Epithelial cell of proximal tubule (primary cell): ENCODE data around the gene RTP5. TPM values are rescaled to one million over a fixed set of nuclear protein-coding genes. Genes with fewer than 3 reads are reported as not detected.
A peak's percentile ranks its signal among the peaks of the same experiment; 100 is the strongest.

Experiments used
- DNase-seq: peaks from one replicate; pipeline ENCODE4 v3.0.0-alpha.2; 2011; ENCODE audit warnings: low read depth
- H3K4me3 ChIP-seq: 2 replicates; pipeline ENCODE4 v1.5.1; 2011; ENCODE audit warnings: low read depth, mild to moderate bottlenecking, low read length
- CTCF ChIP-seq: conservative IDR thresholded peaks from 2 replicates; pipeline ENCODE4 v1.5.1; 2012; ENCODE audit warnings: low read depth, mild to moderate bottlenecking, low read length
- total RNA-seq: library from RNA; depleted of rRNA; stranded (reverse); fragments of >200 nt; gene quantifications from 2 replicates; pipeline ENCODE4 v1.2.3, GENCODE V29; 2015

Gene RTP5
- total RNA-seq, 1 donor from 2014 or later = not detected

- no peak overlapping the region for H3K4me3 ChIP-seq
- no peak for TF ChIP-seq CTCF
- DNase-seq = no peak
Observed at GRCh38 chr2:241897231-241897916, 27.8 kb downstream of the RTP5 start.

- no peak overlapping the region for H3K4me3 ChIP-seq
- no peak for DNase-seq
- TF ChIP-seq CTCF = no peak
Observed at GRCh38 chr2:241898463-241899270, 29.1 kb downstream of the RTP5 start.

DNA sequence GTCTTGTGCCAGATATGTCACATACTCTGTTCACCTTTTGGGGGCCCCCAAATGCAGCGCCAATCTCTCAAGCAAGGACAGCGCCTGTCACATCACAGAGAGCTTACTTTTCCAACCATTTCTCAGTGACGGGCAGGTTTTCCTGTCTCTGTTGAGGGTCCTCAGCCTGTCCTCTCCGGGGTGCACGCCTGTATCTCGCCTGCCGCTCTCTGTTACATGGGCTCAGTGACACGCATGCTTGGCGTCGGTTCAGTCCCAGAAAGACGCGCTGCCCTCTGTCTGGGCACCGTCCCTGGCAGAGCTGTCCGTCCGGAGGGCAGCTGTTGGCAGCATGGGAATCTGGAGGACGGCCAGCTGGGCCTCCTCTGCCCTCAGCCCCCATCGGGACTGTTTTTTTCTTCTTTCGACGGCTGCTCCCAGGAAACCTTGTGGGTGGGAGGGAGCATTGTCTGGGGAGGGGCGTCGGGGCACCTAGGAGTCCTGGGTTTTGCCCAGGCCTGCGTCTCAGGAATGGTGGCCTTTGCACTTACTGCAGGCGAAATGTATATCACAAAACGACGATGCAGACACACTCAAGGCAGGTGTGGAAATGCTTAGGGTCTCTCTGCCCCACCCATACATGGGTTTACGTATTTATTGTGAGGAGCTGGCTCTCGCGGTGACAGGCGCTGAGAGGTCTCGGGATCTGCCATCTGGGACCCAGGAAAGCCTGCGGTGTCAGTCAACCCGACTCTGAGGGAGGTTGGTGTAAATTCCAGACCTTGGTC lies 30.9 kb downstream of the RTP5 start:
- no peak overlapping the region for H3K4me3 ChIP-seq
- no peak for DNase-seq
- TF ChIP-seq CTCF = no peak

DNA sequence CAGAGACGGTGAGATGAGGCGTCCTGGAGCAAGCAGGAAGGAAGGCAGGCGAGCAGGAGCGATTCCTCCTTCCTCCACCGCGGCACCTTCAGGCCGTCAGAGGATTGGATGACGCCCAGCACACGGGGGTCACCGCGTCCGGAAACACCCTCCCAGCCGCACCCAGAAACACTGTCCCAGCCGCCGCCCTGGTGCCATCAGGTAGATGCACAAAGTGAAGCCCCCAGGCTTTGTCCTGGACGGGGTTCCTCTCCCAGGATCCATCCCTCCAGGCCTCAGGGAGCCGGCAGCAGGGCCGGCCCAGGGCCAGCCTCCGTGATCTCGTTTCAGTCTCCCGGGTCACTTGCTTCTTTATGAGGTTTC lies 31.5 kb downstream of the RTP5 start:
- no peak for TF ChIP-seq CTCF
- DNase-seq = no peak
- H3K4me3 ChIP-seq = no peak overlapping the region

GRCh38 chr2:241901500-241902351 lies 32.2 kb downstream of the RTP5 start:
- peak overlapping the region; percentile 31 for H3K4me3 ChIP-seq
- TF ChIP-seq CTCF = no peak
- DNase-seq = no peak

GRCh38 chr2:241902357-241902991 lies 32.9 kb downstream of the RTP5 start:
- no peak for DNase-seq
- no peak for TF ChIP-seq CTCF
- no peak overlapping the region for H3K4me3 ChIP-seq
